Activated CD8-positive, alpha-beta T cell treated with anti-CD3 and anti-CD28 coated beads, Interleukin-2, amount 10 ng/mL, durations not matched to agents 7 days and 5 days (primary cell): Measurements from ENCODE around the gene BUD23. TPM values are rescaled to one million over a fixed set of nuclear protein-coding genes. Genes with fewer than 3 reads are reported as not detected.
A peak's percentile ranks its signal among the peaks of the same experiment; 100 is the strongest.
"Not testable (repeated sequence)": the region's sequence is repeated elsewhere in the genome, so short reads cannot be mapped to it uniquely, and the experiment has no call there.

Experiments
- ATAC-seq: fragments of 150-1000 bp; cut with Tn5 transposase; one replicate; pipeline ENCODE4 v1.10.0; 2021; ENCODE audit warnings: moderate library complexity
- CTCF ChIA-PET: fragments of 350-600 bp; sonication (Branson Sonifier 250); formaldehyde crosslinking; loops from one replicate; lab custom pipeline; 2021; ENCODE audit warnings: antibody characterized with exemption; lab: Charles Lee
- POLR2A ChIA-PET: fragments of 350-600 bp; sonication (Branson Sonifier 250); formaldehyde crosslinking; loops from one replicate; lab custom pipeline; 2021; ENCODE audit warnings: antibody characterized with exemption; lab: Charles Lee
- DNase-seq: peaks from one replicate; pipeline ENCODE4 v3.0.0-alpha.2; 2020
- H3K27ac Mint-ChIP-seq: one replicate; pipeline ENCODE4 v1.8.0; 2021; ENCODE audit warnings: mild to moderate bottlenecking, mixed read lengths
- H3K27me3 Mint-ChIP-seq: one replicate; pipeline ENCODE4 v1.8.0; 2021; ENCODE audit warnings: low read depth, mixed read lengths
- H3K36me3 Mint-ChIP-seq: one replicate; pipeline ENCODE4 v1.8.0; 2021; ENCODE audit warnings: low read depth, mixed read lengths
- H3K4me1 Mint-ChIP-seq: one replicate; pipeline ENCODE4 v1.8.0; 2021; ENCODE audit warnings: low read depth, mixed read lengths
- H3K4me3 Mint-ChIP-seq: one replicate; pipeline ENCODE4 v1.8.0; 2021; ENCODE audit warnings: mild to moderate bottlenecking, mixed read lengths
- H3K9me3 Mint-ChIP-seq: one replicate; pipeline ENCODE4 v1.8.0; 2022; ENCODE audit warnings: mixed read lengths; ENCODE audit not compliant: insufficient read depth
- total RNA-seq, 2 experiments: library from RNA; stranded (reverse); gene quantifications; one replicate each; pipeline ENCODE4 v1.2.3, GENCODE V29; 2021

Gene BUD23
- total RNA-seq, 2 experiments from 2014 or later, result 57.3 to 60.9 TPM

DNA sequence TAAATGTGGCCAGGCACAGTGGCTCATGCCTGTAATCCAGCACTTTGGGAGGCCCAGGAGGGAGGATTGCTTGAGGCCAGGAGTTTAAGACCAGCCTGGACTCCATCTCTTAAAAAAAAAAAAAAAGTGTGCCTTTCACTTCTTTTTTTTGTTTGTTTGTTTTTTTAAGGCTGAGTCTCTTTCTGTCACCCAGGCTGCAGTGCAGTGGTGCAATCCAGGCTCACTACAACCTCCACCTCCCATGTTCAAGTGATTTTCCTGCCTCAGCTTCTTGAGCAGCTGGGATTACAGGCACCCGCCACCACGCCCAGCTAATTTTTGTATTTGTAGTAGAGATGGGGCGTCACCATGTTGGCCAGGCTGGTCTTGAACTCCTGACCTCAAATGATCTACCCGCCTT is 38.8 kb downstream of the BUD23 start:
- H3K27ac Mint-ChIP-seq, ATAC-seq, H3K9me3 Mint-ChIP-seq, H3K36me3 Mint-ChIP-seq, POLR2A ChIA-PET, DNase-seq, H3K4me3 Mint-ChIP-seq: not testable (repeated sequence)
- CTCF ChIA-PET, result interaction anchor here (1.0 to 8.3 kb wide), 2 partner anchors 13 to 116 kb away, joined by 4 to 69 read pairs; no protein-coding TSS in a partner anchor
- Mint-ChIP-seq H3K27me3 (peaks cover 21% of the 10 kb centered on the region), H3K4me1 (peaks cover 22% of the 10 kb centered on the region)

GRCh38 chr7:73722785-73723184 is 39.4 kb downstream of the BUD23 start:
- no peak for DNase-seq
- ChIA-PET POLR2A (no interaction called here), CTCF (interaction anchor here (1.0 to 8.3 kb wide), 2 partner anchors 12 to 117 kb away, joined by 4 to 69 read pairs; no protein-coding TSS in a partner anchor)
- no peak for ATAC-seq
- Mint-ChIP-seq H3K4me3 (no peak overlapping the region), H3K9me3 (no peaks in the 10 kb centered on the region), H3K4me1 (peaks cover 16% of the 10 kb centered on the region), H3K27ac (no peak overlapping the region), H3K27me3 (peaks cover 21% of the 10 kb centered on the region), H3K36me3 (no peaks in the 10 kb centered on the region)

GRCh38 chr7:73723813-73724212 is 40.4 kb downstream of the BUD23 start:
- DNase-seq (no peak), ATAC-seq (no peak)
- Mint-ChIP-seq H3K27me3 (peaks cover 24% of the 10 kb centered on the region), H3K4me3 (no peak overlapping the region), H3K36me3 (no peaks in the 10 kb centered on the region), H3K4me1 (peaks cover 7% of the 10 kb centered on the region), H3K9me3 (no peaks in the 10 kb centered on the region), H3K27ac (no peak overlapping the region)
- POLR2A ChIA-PET, result no interaction called here
- CTCF ChIA-PET, result interaction anchor here (8.3 kb wide), 1 partner anchor 118 kb away, joined by 69 read pairs; no protein-coding TSS in a partner anchor

- H3K27ac Mint-ChIP-seq, result no peak overlapping the region
- ATAC-seq (peak; percentile 43), DNase-seq (no peak)
- no peaks in the 10 kb centered on the region for H3K9me3 Mint-ChIP-seq
- peaks cover 18% of the 10 kb centered on the region for H3K27me3 Mint-ChIP-seq
- CTCF ChIA-PET, result interaction anchor here (1.0 to 8.3 kb wide), 6 partner anchors 9 to 208 kb away, joined by 3 to 69 read pairs (median 5); no protein-coding TSS in a partner anchor
- H3K4me3 Mint-ChIP-seq, result no peak overlapping the region
- no peaks in the 10 kb centered on the region for H3K36me3 Mint-ChIP-seq
- no peaks in the 10 kb centered on the region for H3K4me1 Mint-ChIP-seq
- POLR2A ChIA-PET, result no interaction called here
Measured at GRCh38 chr7:73726083-73726466, 42.7 kb downstream of the BUD23 start.

DNA sequence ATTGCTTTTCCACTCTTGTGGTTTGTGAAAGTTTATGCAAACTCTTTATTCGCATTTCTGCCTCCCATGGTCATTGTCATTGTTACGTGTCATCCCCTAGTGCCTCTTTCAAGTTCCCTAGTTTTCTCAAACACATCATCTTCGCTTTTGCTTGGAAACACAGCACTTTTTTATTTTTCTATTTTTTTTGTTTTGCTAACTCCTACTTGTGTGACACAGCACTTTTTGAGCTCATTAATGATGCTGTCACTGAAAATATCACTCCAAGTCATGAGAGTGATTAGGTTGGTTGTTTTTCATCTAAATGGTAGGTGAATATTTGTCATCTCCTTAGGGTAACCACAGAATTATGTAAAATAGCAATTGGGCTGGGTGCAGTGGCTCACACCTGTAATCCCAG is 44.6 kb downstream of the BUD23 start:
- Mint-ChIP-seq H3K27me3 (peaks cover 9% of the 10 kb centered on the region), H3K9me3 (no peaks in the 10 kb centered on the region), H3K4me1 (no peaks in the 10 kb centered on the region), H3K4me3 (no peak overlapping the region), H3K36me3 (no peaks in the 10 kb centered on the region), H3K27ac (no peak overlapping the region)
- POLR2A ChIA-PET, result no interaction called here
- no peak for DNase-seq
- CTCF ChIA-PET, result interaction anchor here (1.0 to 2.8 kb wide), 5 partner anchors 9 to 123 kb away, joined by 3 to 17 read pairs (median 3); partner anchors contain the start of gene STX1A
- ATAC-seq, result no peak

DNA sequence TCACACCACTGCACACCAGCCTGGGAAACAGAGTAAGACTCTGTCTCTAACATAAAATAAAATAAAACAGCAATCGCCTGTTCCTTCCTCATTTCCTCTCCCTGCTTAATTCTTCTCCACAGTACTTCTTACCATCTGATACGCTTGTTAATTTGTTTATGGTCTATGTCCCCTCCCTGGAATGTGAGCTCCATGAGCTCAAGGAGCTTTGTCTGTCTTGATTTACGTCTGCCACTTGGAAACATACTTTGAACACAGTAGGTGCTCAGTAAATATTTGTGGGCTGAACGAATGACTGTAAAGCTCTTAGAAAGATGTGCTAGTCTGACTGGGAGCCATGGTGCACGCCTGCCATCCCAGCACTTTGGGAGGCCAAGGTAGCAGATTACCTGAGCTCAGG is 45.2 kb downstream of the BUD23 start:
- Mint-ChIP-seq H3K36me3 (no peaks in the 10 kb centered on the region), H3K4me1 (no peaks in the 10 kb centered on the region), H3K9me3 (no peaks in the 10 kb centered on the region), H3K27me3 (peaks cover 12% of the 10 kb centered on the region), H3K27ac (no peak overlapping the region), H3K4me3 (no peak overlapping the region)
- CTCF ChIA-PET, result interaction anchor here (1.0 to 2.8 kb wide), 5 partner anchors 9 to 124 kb away, joined by 3 to 17 read pairs (median 3); partner anchors contain the start of gene STX1A
- DNase-seq (no peak), ATAC-seq (no peak)
- POLR2A ChIA-PET, result no interaction called here

GRCh38 chr7:73730485-73730884 is 47.1 kb downstream of the BUD23 start:
- POLR2A ChIA-PET, result no interaction called here
- DNase-seq (no peak), ATAC-seq (no peak)
- CTCF ChIA-PET, result no interaction called here
- Mint-ChIP-seq H3K36me3 (no peaks in the 10 kb centered on the region), H3K9me3 (no peaks in the 10 kb centered on the region), H3K27ac (no peak overlapping the region), H3K4me3 (no peak overlapping the region), H3K4me1 (peaks cover 10% of the 10 kb centered on the region), H3K27me3 (peaks cover 9% of the 10 kb centered on the region)

- Mint-ChIP-seq H3K27ac (no peak overlapping the region), H3K9me3 (no peaks in the 10 kb centered on the region), H3K27me3 (peaks cover 9% of the 10 kb centered on the region), H3K36me3 (peaks cover 13% of the 10 kb centered on the region), H3K4me1 (peaks cover 19% of the 10 kb centered on the region), H3K4me3 (no peak overlapping the region)
- DNase-seq, result no peak
- no peak for ATAC-seq
- ChIA-PET CTCF (interaction anchor here (1.2 to 8.5 kb wide), 3 partner anchors 14 to 126 kb away, joined by 3 to 115 read pairs (median 21); no protein-coding TSS in a partner anchor), POLR2A (interaction anchor here (0.7 kb wide), 1 partner anchor 117 kb away, joined by 3 read pairs; no protein-coding TSS in a partner anchor)
Measured at GRCh38 chr7:73732397-73732796, 49.0 kb downstream of the BUD23 start.

- H3K4me1 Mint-ChIP-seq, result peaks cover 29% of the 10 kb centered on the region
- H3K4me3 Mint-ChIP-seq, result no peak overlapping the region
- H3K27ac Mint-ChIP-seq, result peak overlapping the region; percentile 78
- peaks cover 13% of the 10 kb centered on the region for H3K36me3 Mint-ChIP-seq
- ChIA-PET CTCF (interaction anchor here (0.7 to 8.5 kb wide), 24 partner anchors 9 to 294 kb away, joined by 3 to 115 read pairs (median 4); partner anchors contain the start of gene VPS37D), POLR2A (interaction anchor here (0.6 to 1.5 kb wide), 3 partner anchors 19 to 153 kb away, joined by 3 to 4 read pairs (median 3); no protein-coding TSS in a partner anchor)
- H3K9me3 Mint-ChIP-seq, result no peaks in the 10 kb centered on the region
- peaks cover 6% of the 10 kb centered on the region for H3K27me3 Mint-ChIP-seq
- DNase-seq (peak; percentile 91), ATAC-seq (peak; percentile 66)
Measured at GRCh38 chr7:73734619-73735527, 51.5 kb downstream of the BUD23 start.

DNA sequence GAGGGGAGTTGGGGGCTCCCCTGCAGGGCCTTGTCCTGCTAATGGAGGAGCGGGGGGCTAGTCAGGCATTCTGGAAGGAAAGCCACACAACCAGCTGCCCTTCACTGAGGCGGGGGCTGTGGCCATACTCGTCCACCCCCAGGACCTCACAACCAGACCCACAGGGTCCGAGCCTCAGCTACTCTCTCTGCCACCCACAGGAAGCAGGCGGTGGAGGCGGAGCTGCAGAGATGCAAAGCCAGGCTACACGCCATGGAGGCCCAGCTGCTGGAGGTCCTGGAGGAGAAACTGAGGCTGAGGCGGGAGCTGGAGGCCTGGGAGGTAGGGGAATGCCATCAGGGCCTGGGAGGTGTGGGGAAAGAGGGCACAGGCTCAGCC is 52.1 kb downstream of the BUD23 start:
- ChIA-PET CTCF (interaction anchor here (1.0 to 8.5 kb wide), 11 partner anchors 10 to 291 kb away, joined by 3 to 115 read pairs (median 4); no protein-coding TSS in a partner anchor), POLR2A (interaction anchor here (1.2 to 1.5 kb wide), 2 partner anchors 19 to 153 kb away, joined by 3 read pairs; no protein-coding TSS in a partner anchor)
- no peaks in the 10 kb centered on the region for H3K9me3 Mint-ChIP-seq
- no peak overlapping the region for H3K4me3 Mint-ChIP-seq
- peaks cover 6% of the 10 kb centered on the region for H3K27me3 Mint-ChIP-seq
- ATAC-seq (no peak), DNase-seq (no peak)
- H3K4me1 Mint-ChIP-seq, result peaks cover 29% of the 10 kb centered on the region
- peaks cover 13% of the 10 kb centered on the region for H3K36me3 Mint-ChIP-seq
- no peak overlapping the region for H3K27ac Mint-ChIP-seq

- CTCF ChIA-PET, result interaction anchor here (4.4 to 8.5 kb wide), 2 partner anchors 119 to 130 kb away, joined by 21 to 115 read pairs; no protein-coding TSS in a partner anchor
- DNase-seq, result no peak
- POLR2A ChIA-PET, result no interaction called here
- ATAC-seq, result no peak
- Mint-ChIP-seq H3K36me3 (peaks cover 13% of the 10 kb centered on the region), H3K27ac (no peak overlapping the region), H3K9me3 (no peaks in the 10 kb centered on the region), H3K4me1 (peaks cover 29% of the 10 kb centered on the region), H3K4me3 (no peak overlapping the region), H3K27me3 (peaks cover 6% of the 10 kb centered on the region)
Measured at GRCh38 chr7:73736885-73737284, 53.5 kb downstream of the BUD23 start.
